ENCODE results near the gene STK33.

The STK33 gene

GRCh38 chr11:8593935-8594909, at the start of gene STK33:
STK33 (minus strand) TSS chr11:8594228; CDS start chr11:8474905, 119,323 bp downstream.
- DNase-seq, result peak; percentile 48

GRCh38 chr11:8642196-8642841, 48.3 kb upstream of the STK33 start:
- DNase-seq, result no peak

- no peak for DNase-seq
These were observed 47.3 kb upstream of the STK33 start for GRCh38 chr11:8641332-8641731.

- no peak for DNase-seq
These were observed 46.4 kb upstream of the STK33 start for GRCh38 chr11:8640267-8640906.

GRCh38 chr11:8639655-8640054, 45.6 kb upstream of the STK33 start:
- no peak for DNase-seq

- DNase-seq, result peak; percentile 50
These were observed 44.3 kb upstream of the STK33 start for GRCh38 chr11:8638300-8638699.

- DNase-seq, result no peak
These were observed 42.1 kb upstream of the STK33 start for GRCh38 chr11:8636127-8636526.

- no peak for DNase-seq
These were observed 40.5 kb upstream of the STK33 start for GRCh38 chr11:8634498-8634897.

GRCh38 chr11:8631395-8632118, 37.5 kb upstream of the STK33 start:
- DNase-seq, result peak; percentile 80

GRCh38 chr11:8624698-8625097, 30.7 kb upstream of the STK33 start:
- DNase-seq, result no peak

GRCh38 chr11:8621147-8621546, 27.1 kb upstream of the STK33 start:
- DNase-seq, result no peak

GRCh38 chr11:8617063-8617462, 23.0 kb upstream of the STK33 start:
- DNase-seq, result no peak

- DNase-seq, result no peak
These were observed 21.4 kb upstream of the STK33 start for GRCh38 chr11:8615291-8616032.

GRCh38 chr11:8614497-8614896, 20.5 kb upstream of the STK33 start:
- DNase-seq, result no peak

- DNase-seq, result no peak
These were observed 19.0 kb upstream of the STK33 start for GRCh38 chr11:8613036-8613435.

- no peak for DNase-seq
These were observed 18.5 kb upstream of the STK33 start for GRCh38 chr11:8612522-8612921.

GRCh38 chr11:8610532-8611116, 16.6 kb upstream of the STK33 start:
- DNase-seq, result no peak

- peak; percentile 31 for DNase-seq
These were observed 14.6 kb upstream of the STK33 start for GRCh38 chr11:8608652-8609051.

GRCh38 chr11:8605971-8606563, 12.0 kb upstream of the STK33 start:
- no peak for DNase-seq

GRCh38 chr11:8604078-8604723, 10.2 kb upstream of the STK33 start:
- peak; percentile 100 for DNase-seq

GRCh38 chr11:8603696-8604077, 9.7 kb upstream of the STK33 start:
- DNase-seq, result no peak
